IMR-90 (cell line): ENCODE results near the gene CYB561D1. TPM values are rescaled to one million over a fixed set of nuclear protein-coding genes. Genes with fewer than 3 reads are reported as not detected.

ENCODE experiments used
- ATAC-seq: fragments of 200-7000 bp; cut with Tn5 transposase; 2 replicates; pipeline ENCODE4 v1.9.1; 2020; ENCODE audit warnings: low read depth, mild to moderate bottlenecking, moderate library complexity
- BruUV-seq: library from RNA; stranded (reverse); fragments of 400-500 nt; replicated peaks from 2 replicates; lab custom pipeline; 2021; lab: Mats Ljungman, UMichigan
- CTCF ChIA-PET: fragments of 300-600 bp; formaldehyde crosslinking; extraction: SDS; loops from one replicate; lab custom pipeline; 2021; ENCODE audit warnings: antibody characterized with exemption; lab: Yijun Ruan, JAX
- POLR2A ChIA-PET: fragments of 300-600 bp; sonication (Branson Sonifier 250); formaldehyde crosslinking; loops from one replicate; lab custom pipeline; 2022; ENCODE audit warnings: antibody characterized with exemption; ENCODE audit not compliant: unreplicated experiment; lab: Charles Lee
- DNase-seq: peaks from one replicate; pipeline ENCODE4 v3.0.0; 2013
- H2AFZ ChIP-seq: replicated peaks from 2 replicates; pipeline ENCODE3; 2013; ENCODE audit warnings: low read length, mild to moderate bottlenecking; ENCODE audit not compliant: poor library complexity
- H2AK5ac ChIP-seq: 2 replicates; pipeline ENCODE4 v1.6.1; 2013; ENCODE audit warnings: low read depth, low read length, inconsistent platforms
- H2AK9ac ChIP-seq: replicated peaks from 2 replicates; pipeline ENCODE3; 2013; ENCODE audit warnings: mild to moderate bottlenecking, low read depth, low read length, moderate library complexity; ENCODE audit not compliant: poor library complexity
- H2BK120ac ChIP-seq: 2 replicates; pipeline ENCODE4 v1.6.1; 2013; ENCODE audit warnings: low read depth, low read length, inconsistent platforms
- H2BK15ac ChIP-seq: 3 replicates; pipeline ENCODE4 v1.6.1; 2013; ENCODE audit warnings: low read depth, low read length, inconsistent platforms
- H2BK20ac ChIP-seq: 2 replicates; pipeline ENCODE4 v1.6.1; 2013; ENCODE audit warnings: low read depth, mild to moderate bottlenecking, inconsistent platforms, low read length, moderate library complexity
- H2BK5ac ChIP-seq: 2 replicates; pipeline ENCODE4 v1.6.1; 2013; ENCODE audit warnings: mild to moderate bottlenecking, low read depth, low read length, inconsistent platforms; ENCODE audit not compliant: poor library complexity, severe bottlenecking
- H3K14ac ChIP-seq: replicated peaks from 2 replicates; pipeline ENCODE4 v1.6.1; 2013; ENCODE audit warnings: low read depth, low read length, inconsistent platforms
- H3K18ac ChIP-seq: 2 replicates; pipeline ENCODE4 v1.6.1; 2013; ENCODE audit warnings: low read depth, low read length, control low read depth
- H3K23ac ChIP-seq: 2 replicates; pipeline ENCODE4 v1.6.1; 2013; ENCODE audit warnings: low read depth, low read length, inconsistent platforms
- H3K27ac ChIP-seq: 2 replicates; pipeline ENCODE4 v1.5.1; 2013; ENCODE audit warnings: mild to moderate bottlenecking, control low read depth, low read length; ENCODE audit not compliant: insufficient read depth
- H3K27me3 ChIP-seq: 2 replicates; pipeline ENCODE4 v1.6.1; 2013; ENCODE audit warnings: low read length; ENCODE audit not compliant: control insufficient read depth, insufficient read depth
- H3K36me3 ChIP-seq: 2 replicates; pipeline ENCODE4 v1.6.1; 2013; ENCODE audit warnings: low read length, mixed read lengths; ENCODE audit not compliant: control insufficient read depth, insufficient read depth
- H3K4ac ChIP-seq: 2 replicates; pipeline ENCODE4 v1.6.1; 2013; ENCODE audit warnings: low read depth, low read length, inconsistent platforms
- H3K4me1 ChIP-seq: 2 replicates; pipeline ENCODE4 v1.6.1; 2013; ENCODE audit warnings: low read length, mixed read lengths; ENCODE audit not compliant: control insufficient read depth, insufficient read depth
- H3K4me2 ChIP-seq: 2 replicates; pipeline ENCODE4 v1.6.1; 2013; ENCODE audit warnings: low read depth, mild to moderate bottlenecking, control low read depth, low read length, moderate library complexity
- H3K4me3 ChIP-seq: 2 replicates; pipeline ENCODE4 v1.5.1; 2013; ENCODE audit warnings: low read depth, mild to moderate bottlenecking, control low read depth, low read length, moderate library complexity; ENCODE audit not compliant: insufficient read depth
- H3K56ac ChIP-seq: 2 replicates; pipeline ENCODE4 v1.6.1; 2013; ENCODE audit warnings: low read length, inconsistent platforms; ENCODE audit not compliant: insufficient read depth; ENCODE audit errors: extremely low read depth
- H3K79me1 ChIP-seq, 2 experiments: 2 replicates each; pipeline ENCODE4 v1.6.1; 2013; ENCODE audit warnings: low read length in 2 of 2, inconsistent platforms in 1 of 2, low read depth in 1 of 2
- H3K9ac ChIP-seq: 2 replicates; pipeline ENCODE4 v1.6.1; 2013; ENCODE audit warnings: low read depth, low read length, control low read depth
- H3K9me1 ChIP-seq: 2 replicates; pipeline ENCODE4 v1.6.1; 2013; ENCODE audit warnings: low read length, inconsistent platforms; ENCODE audit not compliant: insufficient read depth
- H3K9me3 ChIP-seq: 2 replicates; pipeline ENCODE4 v1.6.1; 2013; ENCODE audit warnings: low read length; ENCODE audit not compliant: control insufficient read depth, insufficient read depth
- H4K20me1 ChIP-seq: 2 replicates; pipeline ENCODE4 v1.6.1; 2013; ENCODE audit warnings: low read length, inconsistent platforms; ENCODE audit not compliant: insufficient read depth
- H4K5ac ChIP-seq: 2 replicates; pipeline ENCODE4 v1.6.1; 2013; ENCODE audit warnings: mild to moderate bottlenecking, low read depth, low read length, control low read depth
- H4K8ac ChIP-seq, 2 experiments: 2 replicates each; pipeline ENCODE4 v1.6.1; 2013; ENCODE audit warnings: low read depth in 2 of 2, low read length in 2 of 2, control low read depth in 1 of 2, inconsistent platforms in 1 of 2
- H4K91ac ChIP-seq: 2 replicates; pipeline ENCODE4 v1.6.1; 2013; ENCODE audit warnings: low read depth, low read length, inconsistent platforms; ENCODE audit not compliant: insufficient read depth
- BHLHE40 ChIP-seq: fragments of 150-350 bp; IDR thresholded peaks from 2 replicates; pipeline ENCODE4 v1.6.1; 2016; ENCODE audit warnings: mild to moderate bottlenecking, low read depth, low read length
- FOS ChIP-seq: fragments of 150-350 bp; IDR thresholded peaks from 2 replicates; pipeline ENCODE4 v1.6.1; 2016; ENCODE audit warnings: low read depth, low read length
- MAFK ChIP-seq: IDR thresholded peaks from 2 replicates; pipeline ENCODE4 v1.6.1; 2012; ENCODE audit warnings: low read depth, low read length, improper control_type of control experiment
- POLR2A ChIP-seq: IDR thresholded peaks from 2 replicates; pipeline ENCODE4 v1.6.1; 2012; ENCODE audit warnings: mild to moderate bottlenecking, low read depth, low read length
- RAD21 ChIP-seq: IDR thresholded peaks from 2 replicates; pipeline ENCODE4 v1.6.1; 2012; ENCODE audit warnings: low read length, improper control_type of control experiment
- USF2 ChIP-seq: fragments of 150-350 bp; IDR thresholded peaks from 2 replicates; pipeline ENCODE4 v1.6.1; 2017; ENCODE audit warnings: mild to moderate bottlenecking, antibody characterized with exemption, low read length, low read depth
- WGBS, 2 experiments: methylation state at CpG; one replicate each; pipeline versions ENCODE4 v1.1.5 to v1.1.7; 2013; ENCODE audit warnings: missing lambda C conversion rate in 2 of 2; ENCODE audit not compliant: insufficient read length in 1 of 2; ENCODE audit errors: extremely low coverage in 2 of 2; 5-methylcytosine and 5-hydroxymethylcytosine counted together
- dilution Hi-C: fragments of 300-500 bp; cut with HindIII; formaldehyde crosslinking; loops from one replicate; pipeline ENCODE4 v1.14.3; 2018; ENCODE audit warnings: low sequenced_read_pairs; ENCODE audit not compliant: unreplicated experiment
- in situ Hi-C: fragments of 300-500 bp; cut with MboI; formaldehyde crosslinking; loops from 3 replicates; pipeline ENCODE4 v1.14.3; 2019; ENCODE audit warnings: low sequenced_read_pairs, inconsistent platforms, mixed read lengths
- intact Hi-C: fragments of 100-400 bp; cut with micrococcal nuclease; formaldehyde crosslinking; loops from 2 replicates; pipeline ENCODE4 v1.10.0; 2022
- polyA plus RNA-seq, 3 experiments: library from polyadenylated mRNA; depleted of rRNA; stranded (reverse); fragments of >200 nt; gene quantifications; 2 replicates each; pipeline ENCODE4 v1.2.3, GENCODE V29; 2012; ENCODE audit warnings: low replicate concordance in 1 of 3
- total RNA-seq: library from RNA; depleted of rRNA; stranded (reverse); fragments of >200 nt; gene quantifications from 2 replicates; pipeline ENCODE4 v1.2.3, GENCODE V29; 2012

Gene CYB561D1
- total and polyA plus RNA-seq, 2 of the 4 experiments (the other 2 are of a cell fraction) = 5.7 to 8.1 TPM

- Histone ChIP-seq H3K4me1 (peaks cover 4% of the 10 kb centered on the region), H3K14ac (no peak overlapping the region), H3K27me3 (peaks cover 17% of the 10 kb centered on the region), H3K9ac (no peak overlapping the region), H3K18ac (no peak overlapping the region), H2AFZ (no peak overlapping the region), H2AK9ac (no peak overlapping the region), H4K5ac (no peak overlapping the region), H3K4ac (no peak overlapping the region), H3K27ac (no peak overlapping the region), H2BK120ac (no peak overlapping the region), H3K56ac (no peak overlapping the region), H3K4me3 (no peak overlapping the region), H3K36me3 (no peaks in the 10 kb centered on the region), H3K79me1 (no peaks in the 10 kb centered on the region), H3K23ac (no peak overlapping the region), H3K9me3 (no peaks in the 10 kb centered on the region), H3K9me1 (no peaks in the 10 kb centered on the region; the same call in 1 of the 2 replicates), H2BK20ac (no peak overlapping the region), H2BK15ac (no peak overlapping the region), H2AK5ac (no peak overlapping the region), H4K8ac (no peak overlapping the region), H4K20me1 (no peaks in the 10 kb centered on the region), H3K4me2 (no peak overlapping the region), H2BK5ac (no peak overlapping the region), H4K91ac (no peak overlapping the region)
- ATAC-seq = no peak
- in situ Hi-C loops = loop anchor here (10.0 kb wide), 1 partner anchor 271 kb away; no protein-coding TSS in a partner anchor
- dilution Hi-C loops = no loop called here
- WGBS, 2 experiments = 70% methylated on average over 2 of the region's 5 CpGs; no CpG with 5 or more reads in 1 of the 2 experiments
- no peak for DNase-seq
- intact Hi-C loops = no loop called here
- CTCF ChIA-PET = no interaction called here
- POLR2A ChIA-PET = no interaction called here
- no peak for TF ChIP-seq FOS
- no peak for TF ChIP-seq RAD21
- no peak for TF ChIP-seq MAFK
- peak; percentile 15; the same call in 1 of the 2 replicates for TF ChIP-seq USF2
- no peak for TF ChIP-seq POLR2A
- no peak for TF ChIP-seq BHLHE40
- BruUV-seq = no TSS peak
Measured at GRCh38 chr1:109535971-109536491, 42.1 kb downstream of the CYB561D1 start.
